ENCODE results near the gene TLR8.

DNA sequence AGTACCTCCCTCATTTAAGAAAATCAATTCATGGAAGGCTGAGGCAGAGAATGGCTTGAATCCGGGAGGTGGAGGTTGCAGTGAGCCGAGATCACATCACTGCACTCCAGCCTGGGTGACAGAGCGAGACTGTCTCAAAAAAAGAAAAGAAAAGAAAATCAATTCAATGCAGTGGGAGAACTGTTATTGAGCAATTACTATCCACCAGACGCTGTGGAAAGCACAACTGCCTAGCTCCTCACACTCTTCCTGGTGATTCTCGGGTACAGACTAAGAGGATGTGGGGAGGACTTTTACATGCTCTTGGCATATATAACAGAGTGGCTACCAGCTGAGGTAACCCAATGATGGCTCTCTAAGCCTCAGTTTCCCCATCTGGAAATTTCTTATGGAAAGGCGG is 65.8 kb downstream of the TLR8 start:
- TF ChIP-seq, protein P1, sequence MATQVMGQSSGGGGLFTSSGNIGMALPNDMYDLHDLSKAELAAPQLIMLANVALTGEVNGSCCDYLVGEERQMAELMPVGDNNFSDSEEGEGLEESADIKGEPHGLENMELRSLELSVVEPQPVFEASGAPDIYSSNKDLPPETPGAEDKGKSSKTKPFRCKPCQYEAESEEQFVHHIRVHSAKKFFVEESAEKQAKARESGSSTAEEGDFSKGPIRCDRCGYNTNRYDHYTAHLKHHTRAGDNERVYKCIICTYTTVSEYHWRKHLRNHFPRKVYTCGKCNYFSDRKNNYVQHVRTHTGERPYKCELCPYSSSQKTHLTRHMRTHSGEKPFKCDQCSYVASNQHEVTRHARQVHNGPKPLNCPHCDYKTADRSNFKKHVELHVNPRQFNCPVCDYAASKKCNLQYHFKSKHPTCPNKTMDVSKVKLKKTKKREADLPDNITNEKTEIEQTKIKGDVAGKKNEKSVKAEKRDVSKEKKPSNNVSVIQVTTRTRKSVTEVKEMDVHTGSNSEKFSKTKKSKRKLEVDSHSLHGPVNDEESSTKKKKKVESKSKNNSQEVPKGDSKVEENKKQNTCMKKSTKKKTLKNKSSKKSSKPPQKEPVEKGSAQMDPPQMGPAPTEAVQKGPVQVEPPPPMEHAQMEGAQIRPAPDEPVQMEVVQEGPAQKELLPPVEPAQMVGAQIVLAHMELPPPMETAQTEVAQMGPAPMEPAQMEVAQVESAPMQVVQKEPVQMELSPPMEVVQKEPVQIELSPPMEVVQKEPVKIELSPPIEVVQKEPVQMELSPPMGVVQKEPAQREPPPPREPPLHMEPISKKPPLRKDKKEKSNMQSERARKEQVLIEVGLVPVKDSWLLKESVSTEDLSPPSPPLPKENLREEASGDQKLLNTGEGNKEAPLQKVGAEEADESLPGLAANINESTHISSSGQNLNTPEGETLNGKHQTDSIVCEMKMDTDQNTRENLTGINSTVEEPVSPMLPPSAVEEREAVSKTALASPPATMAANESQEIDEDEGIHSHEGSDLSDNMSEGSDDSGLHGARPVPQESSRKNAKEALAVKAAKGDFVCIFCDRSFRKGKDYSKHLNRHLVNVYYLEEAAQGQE (IDR thresholded peaks at IDR 0.05), result no peak
- TF ChIP-seq, protein P2, sequence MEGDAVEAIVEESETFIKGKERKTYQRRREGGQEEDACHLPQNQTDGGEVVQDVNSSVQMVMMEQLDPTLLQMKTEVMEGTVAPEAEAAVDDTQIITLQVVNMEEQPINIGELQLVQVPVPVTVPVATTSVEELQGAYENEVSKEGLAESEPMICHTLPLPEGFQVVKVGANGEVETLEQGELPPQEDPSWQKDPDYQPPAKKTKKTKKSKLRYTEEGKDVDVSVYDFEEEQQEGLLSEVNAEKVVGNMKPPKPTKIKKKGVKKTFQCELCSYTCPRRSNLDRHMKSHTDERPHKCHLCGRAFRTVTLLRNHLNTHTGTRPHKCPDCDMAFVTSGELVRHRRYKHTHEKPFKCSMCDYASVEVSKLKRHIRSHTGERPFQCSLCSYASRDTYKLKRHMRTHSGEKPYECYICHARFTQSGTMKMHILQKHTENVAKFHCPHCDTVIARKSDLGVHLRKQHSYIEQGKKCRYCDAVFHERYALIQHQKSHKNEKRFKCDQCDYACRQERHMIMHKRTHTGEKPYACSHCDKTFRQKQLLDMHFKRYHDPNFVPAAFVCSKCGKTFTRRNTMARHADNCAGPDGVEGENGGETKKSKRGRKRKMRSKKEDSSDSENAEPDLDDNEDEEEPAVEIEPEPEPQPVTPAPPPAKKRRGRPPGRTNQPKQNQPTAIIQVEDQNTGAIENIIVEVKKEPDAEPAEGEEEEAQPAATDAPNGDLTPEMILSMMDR (IDR thresholded peaks at IDR 0.05), result no peak
- TF ChIP-seq POLR2A (IDR thresholded peaks at IDR 0.05; ENCODE audit: low read length), result no peak
- no peak for TF ChIP-seq ZSCAN20 (CRISPR knock-in tag; IDR thresholded peaks at IDR 0.05)
- TF ChIP-seq HOXA7 (CRISPR knock-in tag; IDR thresholded peaks at IDR 0.05), result no peak

All from A549 (cell line).